IPS DF 6.9 (cell line): ENCODE measurements around the gene TPRG1.

Experiments used
- DNase-seq: peaks from one replicate; pipeline ENCODE4 v3.0.0-alpha.2; 2013; ENCODE audit warnings: low read depth, low spot score
- H3K27ac ChIP-seq: one replicate; pipeline ENCODE4 v1.5.1; 2013; ENCODE audit warnings: low read length, control low read depth
- H3K27me3 ChIP-seq: 2 replicates; pipeline ENCODE4 v1.6.1; 2013; ENCODE audit warnings: mild to moderate bottlenecking, low read length; ENCODE audit not compliant: control insufficient read depth, insufficient read depth
- H3K36me3 ChIP-seq: 2 replicates; pipeline ENCODE4 v1.6.1; 2013; ENCODE audit warnings: low read length; ENCODE audit not compliant: control insufficient read depth, insufficient read depth
- H3K4me1 ChIP-seq: 2 replicates; pipeline ENCODE4 v1.6.1; 2013; ENCODE audit warnings: low read length; ENCODE audit not compliant: control insufficient read depth, insufficient read depth
- H3K4me3 ChIP-seq: 2 replicates; pipeline ENCODE4 v1.5.1; 2013; ENCODE audit warnings: mild to moderate bottlenecking, low read length
- H3K9me3 ChIP-seq: 2 replicates; pipeline ENCODE4 v1.6.1; 2013; ENCODE audit warnings: low read length, inconsistent platforms; ENCODE audit not compliant: control insufficient read depth, insufficient read depth
- WGBS: extraction: QIAGEN DNeasy Blood & Tissue Kit; methylation state at CpG from one replicate; pipeline ENCODE4 v1.1.7; 2013; ENCODE audit warnings: mixed read lengths, missing lambda C conversion rate; ENCODE audit not compliant: insufficient read length, insufficient coverage; 5-methylcytosine and 5-hydroxymethylcytosine counted together

The TPRG1 gene

GRCh38 chr3:189258261-189258660 is 86.5 kb downstream of the TPRG1 start:
- Histone ChIP-seq H3K4me3 (no peak overlapping the region), H3K36me3 (no peaks in the 10 kb centered on the region), H3K27me3 (no peaks in the 10 kb centered on the region), H3K9me3 (no peaks in the 10 kb centered on the region), H3K4me1 (no peaks in the 10 kb centered on the region), H3K27ac (no peak overlapping the region)
- WGBS = no CpG with 5 or more reads among the region's 3 CpGs
- no peak for DNase-seq

- WGBS = no CpG with 5 or more reads among the region's 11 CpGs
- Histone ChIP-seq H3K36me3 (no peaks in the 10 kb centered on the region), H3K4me1 (no peaks in the 10 kb centered on the region), H3K27ac (no peak overlapping the region), H3K27me3 (no peaks in the 10 kb centered on the region), H3K9me3 (no peaks in the 10 kb centered on the region), H3K4me3 (no peak overlapping the region)
- no peak for DNase-seq
Measured at GRCh38 chr3:189260556-189261493, 89.1 kb downstream of the TPRG1 start.

GRCh38 chr3:189262746-189263145 is 91.0 kb downstream of the TPRG1 start:
- no CpG with 5 or more reads among the region's 3 CpGs for WGBS
- Histone ChIP-seq H3K27ac (no peak overlapping the region), H3K4me1 (no peaks in the 10 kb centered on the region; the same call in 1 of the 2 replicates), H3K9me3 (no peaks in the 10 kb centered on the region), H3K4me3 (no peak overlapping the region), H3K36me3 (no peaks in the 10 kb centered on the region), H3K27me3 (no peaks in the 10 kb centered on the region)
- no peak for DNase-seq

GRCh38 chr3:189267981-189268613 is 96.3 kb downstream of the TPRG1 start:
- no peak overlapping the region for H3K4me3 ChIP-seq
- no peaks in the 10 kb centered on the region for H3K27me3 ChIP-seq
- H3K27ac ChIP-seq = no peak overlapping the region
- no peak for DNase-seq
- WGBS = no CpG with 5 or more reads among the region's 7 CpGs
- peaks cover 2% of the 10 kb centered on the region; the same call in 1 of the 2 replicates for H3K4me1 ChIP-seq
- H3K9me3 ChIP-seq = no peaks in the 10 kb centered on the region
- H3K36me3 ChIP-seq = no peaks in the 10 kb centered on the region

GRCh38 chr3:189269365-189269764 is 97.6 kb downstream of the TPRG1 start:
- no CpG with 5 or more reads among the region's 3 CpGs for WGBS
- Histone ChIP-seq H3K9me3 (no peaks in the 10 kb centered on the region), H3K27ac (no peak overlapping the region), H3K4me1 (peaks cover 2% of the 10 kb centered on the region; the same call in 1 of the 2 replicates), H3K27me3 (no peaks in the 10 kb centered on the region), H3K36me3 (no peaks in the 10 kb centered on the region), H3K4me3 (no peak overlapping the region)
- DNase-seq = no peak

DNA sequence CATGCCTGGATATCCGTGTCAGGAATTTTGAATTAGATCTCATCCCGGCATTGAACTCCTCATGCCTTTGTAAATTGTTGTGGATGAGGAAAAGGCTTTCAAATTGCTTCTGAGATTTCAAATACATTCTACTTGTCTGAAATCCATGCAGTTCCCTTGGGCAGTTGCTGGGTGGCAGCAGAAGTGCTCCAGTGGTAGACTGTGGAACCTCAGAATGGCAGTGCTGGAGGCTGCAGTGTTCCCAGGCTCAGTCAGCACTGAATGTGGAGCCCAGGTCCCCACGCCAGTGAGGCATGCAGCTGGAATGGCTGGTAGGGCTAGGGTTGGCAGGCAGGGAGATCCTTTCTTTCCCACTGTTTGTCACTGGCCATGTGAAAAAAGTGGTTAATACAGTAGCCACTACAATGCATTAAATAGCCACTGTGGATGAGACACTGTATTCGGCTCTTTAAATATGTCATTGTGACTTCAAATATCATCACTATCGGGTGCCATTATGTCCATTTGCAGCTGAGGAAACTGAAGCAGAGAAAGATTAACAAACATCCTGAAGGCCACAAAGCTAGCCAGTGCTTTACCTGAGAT is 98.6 kb downstream of the TPRG1 start:
- Histone ChIP-seq H3K4me3 (no peak overlapping the region), H3K36me3 (no peaks in the 10 kb centered on the region), H3K4me1 (peaks cover 2% of the 10 kb centered on the region; the same call in 1 of the 2 replicates), H3K27me3 (no peaks in the 10 kb centered on the region), H3K27ac (no peak overlapping the region), H3K9me3 (no peaks in the 10 kb centered on the region)
- no peak for DNase-seq
- WGBS = no CpG with 5 or more reads among the region's 5 CpGs

- Histone ChIP-seq H3K4me3 (no peak overlapping the region), H3K36me3 (no peaks in the 10 kb centered on the region), H3K27ac (no peak overlapping the region), H3K4me1 (peaks cover 2% of the 10 kb centered on the region; the same call in 1 of the 2 replicates), H3K27me3 (no peaks in the 10 kb centered on the region), H3K9me3 (no peaks in the 10 kb centered on the region)
- peak; percentile 33 for DNase-seq
- WGBS = no CpG with 5 or more reads among the region's 4 CpGs
Measured at GRCh38 chr3:189272500-189273119, 100.8 kb downstream of the TPRG1 start.

- DNase-seq = no peak
Measured at GRCh38 chr3:189273736-189274135, 102.0 kb downstream of the TPRG1 start.

GRCh38 chr3:189275182-189275581 is 103.4 kb downstream of the TPRG1 start:
- Histone ChIP-seq H3K27me3 (no peaks in the 10 kb centered on the region), H3K4me1 (no peaks in the 10 kb centered on the region), H3K4me3 (no peak overlapping the region), H3K27ac (no peak overlapping the region), H3K9me3 (no peaks in the 10 kb centered on the region), H3K36me3 (no peaks in the 10 kb centered on the region)
- DNase-seq = no peak
- no CpG with 5 or more reads among the region's 2 CpGs for WGBS

More at GRCh38 chr3:189273736-189274135, 102.0 kb downstream of the TPRG1 start:
- H3K27me3 ChIP-seq = no peaks in the 10 kb centered on the region
- H3K36me3 ChIP-seq = no peaks in the 10 kb centered on the region
- H3K4me1 ChIP-seq = no peaks in the 10 kb centered on the region
- H3K4me3 ChIP-seq = no peak overlapping the region
- H3K9me3 ChIP-seq = no peaks in the 10 kb centered on the region
- no CpG with 5 or more reads among the region's 1 CpG for WGBS
- H3K27ac ChIP-seq = no peak overlapping the region

- DNase-seq = no peak
- Histone ChIP-seq H3K9me3 (no peaks in the 10 kb centered on the region), H3K36me3 (no peaks in the 10 kb centered on the region), H3K4me1 (no peaks in the 10 kb centered on the region), H3K27ac (no peak overlapping the region), H3K4me3 (no peak overlapping the region), H3K27me3 (no peaks in the 10 kb centered on the region)
- WGBS = no CpG with 5 or more reads among the region's 2 CpGs
Measured at GRCh38 chr3:189275852-189276251, 104.1 kb downstream of the TPRG1 start.
